T47D (cell line): ENCODE measurements around the gene ZNF587.
"Not testable (repeated sequence)": the region's sequence is repeated elsewhere in the genome, so short reads cannot be mapped to it uniquely, and the experiment has no call there.

Experiments used
- DNase-seq, 2 experiments: peaks; one replicate each; pipeline versions ENCODE4 v3.0.0 to v3.0.0-alpha.2; 2011 to 2012; ENCODE audit warnings: low read depth in 1 of 2, low spot score in 1 of 2
- JUND ChIP-seq: IDR thresholded peaks from 2 replicates; pipeline ENCODE4 v1.6.1; 2012; ENCODE audit warnings: low read depth
- in situ Hi-C: cut with HindIII; loops from 2 replicates; pipeline ENCODE4 v1.10.0; 2016; ENCODE audit warnings: low sequenced_read_pairs, low pct_unique_long_range_greater_than_20kb

ZNF587 gene

GRCh38 chr19:57849666-57850473, at the start of gene ZNF587:
Gene ZNF587 (plus strand): TSS chr19:57849859. CDS start chr19:57850039, 180 bp downstream.
- DNase-seq: peak; percentile 18 to 86
- in situ Hi-C loops: not testable (repeated sequence)

DNA sequence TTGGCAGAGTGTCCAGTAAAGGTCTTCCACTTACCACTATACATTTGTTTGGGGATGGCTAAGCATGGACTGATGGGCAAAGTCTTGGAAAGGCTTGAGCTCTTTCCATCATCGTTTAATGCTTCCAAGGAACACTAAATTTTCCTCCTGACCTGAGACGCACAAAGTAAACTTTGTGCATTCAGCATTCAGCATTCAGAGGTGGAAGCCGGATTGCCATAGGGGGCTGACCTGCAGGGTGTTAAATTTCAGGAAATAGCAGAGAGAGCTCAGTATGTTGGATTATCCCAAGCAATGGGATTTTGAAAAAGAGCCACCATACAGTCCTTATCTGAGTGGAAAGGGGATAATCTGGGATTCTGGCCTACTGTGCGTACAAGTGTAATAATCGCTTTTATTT, 49.0 kb upstream of the ZNF587 start:
- peak in 1 of 2 experiments; percentile 72 for DNase-seq
- in situ Hi-C loops: no loop called here
- no peak for TF ChIP-seq JUND

GRCh38 chr19:57802269-57802668, 47.4 kb upstream of the ZNF587 start:
- TF ChIP-seq JUND: no peak
- peak in 1 of 2 experiments; percentile 60 for DNase-seq
- in situ Hi-C loops: no loop called here

DNA sequence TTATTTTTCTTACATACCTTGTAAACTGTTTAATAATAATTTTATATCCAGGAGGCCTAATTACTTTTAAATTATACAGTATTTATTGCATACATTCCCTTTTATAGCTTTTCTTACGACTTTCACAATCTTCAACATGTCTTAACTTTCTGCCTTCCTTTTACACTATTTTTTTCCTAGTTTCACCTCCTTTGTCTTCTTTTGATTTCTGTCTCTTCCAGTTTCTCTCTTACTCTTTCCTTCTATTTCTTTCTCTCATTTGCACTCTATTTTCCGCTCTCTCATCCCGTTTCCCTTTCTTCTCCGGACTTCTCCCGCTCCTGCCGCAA, 46.4 kb upstream of the ZNF587 start:
- no peak for TF ChIP-seq JUND
- DNase-seq: no peak
- in situ Hi-C loops: no loop called here

DNA sequence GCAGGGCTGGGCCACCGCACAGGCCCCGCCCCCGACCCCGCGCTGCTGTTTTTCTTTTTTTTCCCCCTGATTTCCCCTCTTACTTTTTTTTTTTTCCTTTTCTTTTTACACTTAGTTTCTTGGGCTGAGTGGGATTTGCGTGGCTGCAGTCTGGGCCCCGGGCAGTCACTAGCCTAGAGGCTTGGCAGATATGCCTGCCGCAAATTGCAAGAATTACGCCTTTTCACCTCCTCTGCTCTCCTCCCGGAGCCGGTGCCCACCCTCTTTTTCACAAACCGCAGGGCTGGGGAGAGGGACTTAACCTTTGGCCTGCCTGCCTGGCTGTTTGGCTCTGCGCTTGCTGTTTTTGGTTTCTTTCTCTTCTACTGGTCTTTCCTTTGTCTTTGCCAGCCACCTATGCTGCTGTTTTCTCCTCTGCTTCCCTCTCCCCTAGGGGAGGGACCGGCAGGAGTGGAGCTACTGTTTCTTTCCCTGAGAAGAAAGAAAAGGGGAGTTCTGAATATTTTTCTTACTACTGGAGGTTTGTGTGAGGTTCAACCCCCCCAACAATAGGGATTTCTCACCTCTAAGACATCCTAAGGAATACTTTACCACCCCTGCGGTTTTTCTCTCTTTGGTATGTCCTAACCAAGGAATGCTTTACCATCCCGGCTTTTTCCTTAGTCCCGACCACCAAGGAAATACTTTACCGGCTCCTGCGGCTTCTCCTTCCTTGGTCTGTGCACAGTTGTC, 45.9 kb upstream of the ZNF587 start:
- in situ Hi-C loops: no loop called here
- DNase-seq: peak in 1 of 2 experiments; percentile 72
- TF ChIP-seq JUND: no peak

DNA sequence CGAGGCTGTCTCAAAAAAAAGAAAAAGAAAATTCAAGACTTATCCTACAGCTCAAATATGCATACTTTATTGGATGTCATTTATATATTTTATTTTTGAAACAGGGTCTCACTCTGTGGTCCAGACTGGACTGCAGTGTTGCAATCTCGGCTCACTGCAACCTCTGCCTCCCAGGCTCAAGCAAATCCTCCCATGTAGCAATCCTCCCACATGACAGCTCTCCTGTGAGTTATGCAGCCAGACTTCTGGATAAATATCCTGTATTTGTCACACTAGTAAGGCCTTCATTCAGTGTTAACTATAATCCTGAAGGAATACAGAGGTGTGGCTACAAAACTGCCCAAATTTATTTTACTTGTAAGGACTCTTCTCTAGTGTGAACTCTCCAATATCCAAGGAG, 42.1 kb upstream of the ZNF587 start:
- in situ Hi-C loops: no loop called here
- DNase-seq: no peak
- no peak for TF ChIP-seq JUND

- in situ Hi-C loops: not testable (repeated sequence)
- peak in 1 of 2 experiments; percentile 76 for DNase-seq
Measured at GRCh38 chr19:57810410-57811295, 39.0 kb upstream of the ZNF587 start.

- peak in 1 of 2 experiments; percentile 65 for DNase-seq
- in situ Hi-C loops: no loop called here
- no peak for TF ChIP-seq JUND
Measured at GRCh38 chr19:57812226-57812625, 37.4 kb upstream of the ZNF587 start.

DNA sequence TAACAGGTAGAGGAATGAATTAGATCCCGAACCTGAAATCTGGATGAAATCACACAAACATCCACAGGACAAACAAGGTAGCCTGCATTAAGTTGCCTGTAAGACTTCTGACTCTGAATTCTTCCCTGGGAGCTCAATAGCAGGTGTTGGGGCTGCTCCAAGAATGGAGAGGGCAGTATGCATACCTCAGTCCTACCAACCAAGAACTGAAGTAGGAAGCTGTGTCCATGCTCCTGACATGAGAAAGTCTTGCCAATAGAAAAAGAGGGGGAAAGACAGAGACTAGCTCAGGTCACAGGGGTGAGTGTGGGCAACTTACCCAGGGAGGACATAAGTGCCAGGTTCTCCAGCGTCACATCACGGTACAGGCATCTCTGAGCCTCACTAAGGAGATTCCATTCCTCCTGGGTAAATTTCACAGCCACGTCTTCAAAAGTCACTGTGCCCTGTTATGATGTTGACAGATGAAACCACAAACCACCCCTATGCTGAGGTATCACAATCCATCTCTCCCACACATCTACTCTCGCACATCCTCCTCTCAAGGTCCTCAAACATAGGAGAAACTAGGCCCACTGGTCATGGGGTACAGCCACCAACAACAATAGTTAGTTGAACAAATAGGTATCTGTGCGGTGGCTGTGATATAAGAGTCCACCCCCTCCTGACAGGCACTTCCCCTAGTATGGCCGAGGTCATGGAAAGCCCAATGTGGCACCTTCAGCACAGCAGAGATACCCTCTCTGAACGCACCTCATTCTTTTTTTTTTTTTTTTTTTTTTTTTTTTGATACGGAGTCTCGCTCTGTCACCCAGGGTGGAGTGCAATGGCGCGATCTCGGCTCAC, 36.5 kb upstream of the ZNF587 start:
- in situ Hi-C loops: not testable (repeated sequence)
- peak in 1 of 2 experiments; percentile 93 for DNase-seq

GRCh38 chr19:57813919-57814504, 35.6 kb upstream of the ZNF587 start:
- no peak for TF ChIP-seq JUND
- peak in 1 of 2 experiments; percentile 93 for DNase-seq
- in situ Hi-C loops: no loop called here

DNA sequence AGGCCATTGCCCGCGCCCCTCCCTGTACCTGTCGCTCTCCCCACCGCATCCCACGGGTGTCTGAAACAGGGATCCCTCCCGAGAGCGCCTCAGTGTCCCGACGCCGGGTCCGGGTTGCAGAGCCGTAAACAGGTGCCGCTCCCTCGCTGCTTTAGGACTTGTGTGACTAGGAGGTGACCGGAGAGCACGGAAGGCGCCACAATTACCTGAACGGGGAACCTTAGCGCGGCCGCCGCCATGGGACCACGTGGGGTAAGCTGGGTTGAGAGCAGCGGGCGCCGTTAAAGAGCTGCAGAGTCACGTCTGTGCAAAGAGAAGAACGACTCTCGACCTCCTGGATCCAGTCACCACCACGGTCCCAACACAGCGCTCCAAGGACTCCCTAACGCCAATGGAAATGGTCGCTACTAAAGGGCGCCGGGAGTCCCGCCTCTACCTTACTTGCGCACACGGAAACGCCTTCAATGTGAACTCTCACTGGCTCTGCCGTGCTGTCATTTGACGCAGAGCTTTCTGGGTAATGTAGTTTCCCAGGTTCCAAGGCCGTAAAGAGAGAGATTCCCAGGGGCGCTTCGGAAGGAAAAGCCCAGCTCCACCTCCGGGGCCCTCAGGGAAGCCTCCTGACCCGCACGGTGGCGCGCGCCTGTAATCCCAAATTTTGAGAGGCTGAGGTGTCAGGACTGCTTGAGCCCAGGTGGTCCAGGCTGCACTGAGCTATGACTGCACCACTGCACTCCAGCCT, 35.0 kb upstream of the ZNF587 start, which contains the start of gene ZNF552:
Gene ZNF552 (minus strand): TSS at position 409 of the 742 bp plus-strand sequence. CDS start 170 bp downstream, at position 239.
- in situ Hi-C loops: no loop called here
- peak; percentile 17 to 97 for DNase-seq
- TF ChIP-seq JUND: no peak
